NCI-H1694 (cell line): ENCODE data around the gene TMEM187.

Experiments
- DNase-seq: peaks from one replicate; lab custom pipeline; 2025; lab: John Stamatoyannopoulos, UW

Gene TMEM187

DNA sequence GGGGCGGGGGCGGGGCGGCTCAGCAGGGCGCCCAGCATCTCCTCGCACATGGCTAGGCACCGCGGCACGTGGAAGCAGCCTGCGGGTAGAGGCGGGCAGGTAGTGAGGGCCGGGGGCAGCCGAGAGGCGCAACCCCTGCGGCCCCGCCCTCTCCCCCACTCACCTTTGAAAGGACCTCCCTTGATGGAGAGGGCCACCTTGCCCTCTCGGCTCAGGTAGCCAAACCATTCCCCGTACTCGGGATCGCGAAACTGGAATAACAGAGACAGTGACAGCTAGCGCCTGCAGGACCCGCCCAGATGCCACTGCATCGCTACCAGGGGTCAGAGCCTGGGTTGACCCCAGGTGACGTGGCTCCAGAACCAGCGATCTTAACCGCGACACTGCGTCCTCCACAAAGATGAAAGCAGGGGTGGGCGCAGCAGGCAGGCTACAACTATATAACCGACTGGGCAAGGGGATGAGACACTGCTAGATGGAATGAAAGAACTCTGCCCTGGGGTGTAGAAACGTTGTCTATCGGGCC is 37.2 kb upstream of the TMEM187 start:
- DNase-seq, result no peak

DNA sequence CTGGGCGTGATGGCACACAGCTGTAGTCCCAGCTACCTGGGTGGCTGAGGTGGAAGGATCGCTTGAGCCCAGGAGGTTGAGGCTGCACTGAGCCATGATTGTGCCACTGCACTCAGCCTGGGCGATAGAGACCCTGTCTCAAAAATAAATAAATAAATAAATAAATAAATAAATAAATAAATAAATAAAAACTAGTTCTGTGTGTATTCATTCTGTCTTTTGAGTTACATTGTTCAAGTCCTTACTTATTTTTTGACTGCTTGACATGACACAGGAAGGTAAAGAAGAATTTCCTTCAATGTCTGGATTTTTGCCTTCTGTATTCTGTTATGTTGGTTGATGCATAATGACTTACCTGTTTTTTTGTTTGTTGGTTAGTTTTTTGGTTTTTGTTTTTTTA is 35.5 kb upstream of the TMEM187 start:
- DNase-seq, result no peak

DNA sequence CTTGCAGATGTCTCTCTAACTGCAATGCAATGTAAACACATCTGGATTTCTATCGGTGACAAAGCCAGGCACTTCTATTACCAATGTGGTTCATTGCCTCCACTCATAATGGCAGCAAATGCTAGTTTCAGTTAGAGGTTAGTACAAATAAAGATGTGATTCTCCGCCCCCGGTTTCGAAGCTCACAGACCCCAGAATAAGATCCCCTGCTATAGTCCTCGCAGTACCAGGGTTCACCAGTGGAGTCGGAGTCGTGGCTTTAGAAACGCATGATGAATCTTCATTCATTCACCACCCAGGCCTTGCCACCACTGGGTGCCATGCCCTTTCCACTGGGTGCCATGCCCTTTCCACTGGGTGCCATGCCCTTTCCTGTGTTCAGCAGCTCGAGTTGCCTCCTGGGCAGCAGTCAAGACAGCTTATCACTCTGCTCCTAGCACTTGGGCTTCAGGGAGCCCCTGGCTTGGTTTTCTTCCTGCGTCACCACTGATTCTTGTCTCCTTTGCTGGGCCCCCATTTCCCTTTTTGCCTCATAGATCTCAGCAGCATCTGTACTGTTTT is 34.2 kb upstream of the TMEM187 start:
- DNase-seq, result no peak

DNA sequence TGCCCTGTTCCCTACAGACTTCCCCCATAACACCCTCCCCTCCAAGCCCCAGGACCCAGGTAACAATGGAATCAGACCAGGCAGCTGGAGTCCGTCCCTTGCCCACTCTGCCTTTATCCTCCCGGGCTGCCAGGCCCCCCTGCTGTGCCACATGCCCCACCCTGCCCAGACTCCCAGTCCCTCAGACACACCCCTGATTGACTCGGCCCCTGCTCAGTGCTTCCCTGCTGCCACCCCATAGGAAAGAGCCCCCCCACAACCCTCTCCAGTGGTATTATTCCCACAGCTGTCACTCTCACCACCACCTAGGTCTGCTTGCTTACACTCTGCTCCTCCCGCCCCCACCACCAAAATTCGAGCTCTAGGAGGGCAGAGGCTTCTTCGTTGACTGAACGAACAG is 33.0 kb upstream of the TMEM187 start:
- no peak for DNase-seq

DNA sequence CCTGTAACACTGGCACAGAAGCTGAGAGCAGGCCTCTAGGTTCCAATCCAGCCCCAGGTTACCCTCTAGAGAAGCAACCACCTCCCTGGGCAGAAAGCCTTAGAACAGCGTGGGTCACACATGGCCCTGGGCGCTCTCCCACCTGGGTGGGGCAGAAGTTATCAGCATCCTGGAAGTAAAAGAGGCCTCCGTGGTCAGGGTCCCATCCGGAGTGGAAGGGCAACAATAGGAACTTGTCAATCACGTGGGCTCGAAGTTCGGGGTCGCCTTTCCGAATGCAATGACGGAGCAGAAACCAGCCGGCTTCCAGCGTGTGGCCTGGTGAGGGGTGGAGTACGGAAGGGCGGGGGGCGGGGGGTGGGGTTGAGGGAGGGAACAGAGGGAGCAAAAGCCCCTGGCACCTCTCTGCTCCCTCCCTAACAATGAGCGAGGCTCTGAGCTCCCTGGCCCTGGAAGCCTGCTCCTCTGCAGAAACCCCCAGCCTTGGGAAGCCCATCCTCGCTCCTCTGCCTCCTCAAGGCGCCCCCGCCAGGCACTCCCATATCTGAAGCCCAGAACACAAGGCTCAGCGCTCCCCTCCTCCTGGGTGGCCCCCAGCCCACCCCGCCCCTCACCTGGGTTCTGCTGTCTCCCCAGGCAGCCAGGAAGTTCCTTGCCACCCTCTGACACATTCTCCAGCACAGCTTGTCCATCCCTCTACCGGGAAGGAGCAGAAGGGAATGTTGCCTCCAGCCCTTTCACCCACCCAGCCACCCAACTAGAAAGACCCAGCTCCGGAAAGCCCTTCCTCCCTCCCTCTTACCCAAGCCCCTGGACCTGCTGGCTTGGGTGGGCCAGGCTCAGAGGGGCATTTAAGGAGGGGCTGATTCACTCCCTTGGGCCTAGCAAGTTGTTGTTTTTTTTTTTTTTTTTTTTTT is 31.0 kb upstream of the TMEM187 start:
- DNase-seq, result no peak

DNA sequence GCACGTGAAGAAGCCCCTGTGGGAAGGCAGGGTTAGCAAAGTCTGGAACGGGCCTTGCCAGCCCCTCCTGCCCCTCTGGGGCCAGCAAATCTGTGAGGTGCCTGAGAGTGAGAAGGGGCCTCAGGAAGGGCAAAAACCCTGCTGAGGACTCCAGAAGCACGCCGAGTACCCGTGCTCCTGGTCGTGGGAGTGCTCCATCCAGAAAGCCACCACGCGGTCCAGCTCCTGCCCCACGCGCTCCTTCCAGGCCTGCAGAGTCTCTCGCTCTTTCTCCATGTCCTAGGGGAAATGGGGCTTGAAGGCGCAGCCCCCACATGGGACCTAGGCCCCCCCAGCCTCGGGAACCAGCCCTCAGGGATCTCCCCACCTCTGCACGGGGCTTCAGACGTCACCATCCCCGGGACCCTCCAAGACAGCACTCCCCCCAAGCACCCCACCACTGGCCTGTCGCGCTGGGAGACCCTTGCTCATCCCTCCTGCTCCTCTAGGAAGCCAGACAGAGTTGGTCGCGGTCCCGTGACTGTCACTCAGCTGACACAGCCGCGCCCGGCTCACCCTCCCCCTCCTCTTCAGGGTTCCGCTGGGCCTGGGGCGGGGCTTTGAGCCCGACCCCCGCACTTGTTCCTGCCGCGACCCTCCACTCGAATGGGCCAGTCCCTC is 28.3 kb upstream of the TMEM187 start, which contains the start of gene RENBP:
RENBP (minus strand) TSS at position 504 of the 660 bp plus-strand sequence; CDS start at position 471, 33 bp downstream.
- no peak for DNase-seq

DNA sequence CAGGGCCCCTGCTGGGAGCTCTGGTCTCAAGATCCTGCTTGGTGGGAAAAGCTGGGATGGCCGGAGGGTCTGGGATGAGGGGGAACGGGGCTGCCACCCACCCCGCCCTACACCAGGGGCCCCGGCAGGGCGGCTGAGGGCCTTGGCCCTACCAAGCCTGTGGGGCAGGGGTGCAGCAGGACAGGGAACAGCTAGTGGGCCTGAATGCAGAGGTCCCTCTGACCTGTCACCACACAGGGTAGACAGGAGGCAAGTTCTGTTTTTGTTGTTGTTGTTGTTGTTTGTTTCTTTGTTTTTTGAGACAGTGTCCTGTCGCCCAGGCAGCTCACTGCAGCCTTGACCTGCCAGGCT is 27.8 kb upstream of the TMEM187 start:
- no peak for DNase-seq

DNA sequence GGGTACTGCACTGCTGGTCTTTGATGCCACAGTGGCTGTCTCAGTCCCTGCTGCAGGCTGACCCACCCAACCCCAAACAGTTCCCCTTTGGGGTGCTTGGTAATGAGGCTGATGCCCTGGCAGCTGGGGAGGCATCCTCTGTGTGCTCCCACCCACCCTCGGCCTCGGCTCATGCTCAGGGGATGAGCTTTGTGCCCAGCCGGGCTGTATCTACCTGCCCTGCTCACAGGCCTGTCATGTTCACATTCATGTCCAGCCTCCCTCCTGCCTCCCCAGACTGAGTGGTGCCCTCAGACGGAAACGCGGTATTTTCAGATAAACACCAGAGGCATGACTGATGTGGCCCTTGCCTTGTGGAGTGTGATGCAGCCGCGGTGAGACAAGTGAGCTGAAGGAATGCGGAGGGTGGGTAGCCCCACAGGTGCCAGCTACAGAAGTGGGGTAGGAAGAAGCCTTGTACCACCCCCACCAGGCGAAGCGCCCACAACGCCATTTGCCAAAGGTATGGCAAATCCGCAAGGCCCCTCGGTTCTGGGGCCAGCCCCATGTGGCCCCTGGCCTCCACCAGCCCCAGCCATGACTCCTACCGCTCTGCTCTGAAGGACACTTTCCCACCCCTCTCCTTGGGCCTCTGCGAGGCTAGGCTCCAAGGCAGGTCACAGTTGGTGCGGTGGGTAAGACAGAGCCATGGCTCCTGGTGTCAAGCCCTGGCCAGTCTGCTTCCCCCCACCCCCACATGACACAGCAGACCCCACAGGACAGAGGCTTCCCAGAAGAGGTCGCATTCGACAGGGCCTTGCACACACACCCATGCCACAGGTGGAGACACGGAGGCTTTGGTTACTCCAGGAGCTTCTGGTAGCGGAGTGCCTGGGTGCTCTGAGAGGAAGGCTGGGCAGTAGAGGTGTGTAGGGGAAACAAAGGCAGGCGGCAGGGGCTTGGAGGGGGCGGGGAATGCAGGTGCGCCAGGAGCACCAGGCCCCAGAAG is 26.3 kb upstream of the TMEM187 start:
- no peak for DNase-seq

DNA sequence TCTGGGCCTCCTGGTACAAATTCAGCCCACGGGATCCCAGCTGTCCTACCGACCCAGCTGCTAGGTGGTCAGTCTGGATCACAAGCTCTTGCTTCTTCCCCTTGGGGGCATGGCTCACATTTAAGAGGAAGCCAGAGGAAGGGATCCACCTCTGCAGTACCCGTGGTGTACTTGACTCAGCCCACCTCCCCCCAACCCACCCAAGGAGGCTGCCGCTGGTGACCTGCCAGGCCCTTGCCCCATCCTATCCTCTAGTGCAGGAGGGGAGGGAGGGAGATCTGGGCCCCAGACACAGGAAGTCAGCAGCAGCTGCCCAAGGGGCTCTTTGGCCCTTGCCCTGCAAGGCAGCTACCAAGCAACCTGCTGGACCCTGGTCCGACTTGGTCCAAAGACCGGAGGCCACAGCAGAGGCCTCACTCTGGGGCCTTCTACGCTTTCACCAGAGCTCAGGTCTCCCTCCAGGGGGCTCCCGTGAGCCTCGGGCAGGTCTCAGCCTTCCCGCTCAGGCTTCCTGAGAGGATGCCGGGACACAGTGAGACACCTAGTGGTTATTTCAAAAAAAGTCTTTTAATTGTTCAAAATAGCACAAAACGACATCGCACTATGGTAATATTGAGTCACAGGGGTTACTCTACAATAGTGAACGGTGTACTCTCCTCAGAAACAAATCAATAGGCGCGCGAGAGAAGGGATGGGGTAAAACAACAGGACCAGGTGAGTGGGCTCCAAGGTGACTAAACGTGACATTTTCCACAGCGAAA is 25.4 kb upstream of the TMEM187 start:
- DNase-seq, result peak; percentile 81

DNA sequence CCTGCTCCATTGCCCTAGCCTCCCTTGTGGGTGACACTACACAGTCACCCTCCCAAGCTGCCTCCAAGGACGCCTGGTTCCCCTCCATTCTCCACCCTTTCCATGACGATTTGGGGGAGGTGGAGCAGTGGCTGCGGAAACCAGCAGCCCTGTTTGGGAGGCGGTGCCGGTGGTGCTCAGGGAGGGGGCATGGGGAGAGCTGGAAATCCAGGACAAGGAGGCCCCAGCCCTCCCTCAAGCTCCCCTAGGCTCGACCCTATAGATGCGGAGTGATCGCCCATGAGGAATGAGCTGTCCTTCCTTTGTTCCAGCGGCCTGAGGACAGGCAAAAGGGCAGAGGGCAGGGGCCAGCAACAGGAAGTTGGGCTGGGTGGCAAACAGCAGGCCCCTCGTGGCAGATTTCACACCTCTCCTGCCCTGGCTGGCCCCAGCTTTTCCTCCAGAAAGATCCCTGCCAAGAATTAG is 24.5 kb upstream of the TMEM187 start:
- DNase-seq, result no peak

DNA sequence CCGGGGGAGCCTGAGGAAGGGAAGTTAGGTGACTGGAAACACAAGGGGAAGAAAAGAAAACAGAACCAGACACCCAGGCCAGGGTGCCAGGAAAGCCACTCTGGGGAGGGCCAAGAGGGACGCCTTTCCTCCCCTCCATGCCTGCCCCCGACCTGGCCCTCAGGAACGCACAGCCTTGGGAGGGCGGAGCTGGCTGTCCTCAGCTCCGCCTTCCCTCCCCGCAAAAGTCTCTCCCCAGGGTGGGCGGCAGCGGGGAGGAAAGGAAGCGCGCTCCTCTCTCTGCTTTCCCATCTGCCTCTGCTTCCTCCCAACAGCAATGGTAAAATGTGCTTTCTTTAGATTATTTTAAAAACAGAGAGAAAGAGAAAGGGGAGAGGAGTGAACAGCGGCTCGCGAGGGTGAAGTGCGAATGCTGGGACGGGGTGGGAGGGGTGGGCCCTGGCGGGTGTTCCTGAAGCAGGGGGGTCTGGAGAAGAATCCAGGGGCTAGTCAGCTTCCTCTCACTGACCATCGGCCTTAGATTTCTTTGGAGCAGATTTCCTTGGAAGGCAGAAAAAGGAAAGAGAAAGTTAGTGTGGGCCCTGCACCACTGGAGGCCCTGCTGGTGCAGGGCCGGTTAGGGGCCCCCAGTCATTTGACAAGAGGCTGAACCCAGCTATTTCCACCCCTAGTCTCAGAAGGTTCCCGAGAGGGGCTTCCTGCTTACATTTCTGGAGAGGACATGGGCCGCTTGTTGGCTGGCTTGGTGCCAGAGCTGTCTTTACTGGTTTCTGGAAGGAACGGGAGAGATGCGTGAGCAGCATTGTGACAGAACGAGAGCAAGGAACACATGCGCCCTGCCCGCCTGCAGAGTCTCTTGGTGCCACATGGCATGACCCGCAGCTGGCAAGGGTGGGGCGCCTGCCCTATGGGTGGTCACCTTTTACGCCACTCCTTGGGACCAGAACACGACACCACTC is 23.4 kb upstream of the TMEM187 start:
- no peak for DNase-seq

DNA sequence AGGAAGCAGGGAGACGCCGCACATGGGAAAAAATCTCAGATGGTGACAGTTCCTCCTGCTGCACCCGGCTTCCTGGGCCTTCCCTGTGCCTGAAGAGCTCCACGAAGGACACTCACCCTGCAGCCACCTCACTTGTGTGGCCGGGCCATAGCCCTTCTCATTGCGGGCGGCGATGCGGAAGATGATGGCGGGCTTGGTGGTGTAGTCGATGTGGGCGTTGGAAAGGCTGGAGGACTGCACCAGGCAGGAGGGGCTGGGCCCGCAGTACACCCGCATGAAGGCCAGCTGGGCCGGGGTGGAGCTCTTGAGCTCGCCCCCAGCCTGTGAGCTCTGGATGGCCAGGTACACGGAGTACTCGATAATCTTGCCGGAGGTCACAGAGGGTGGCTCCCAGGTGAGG is 22.4 kb upstream of the TMEM187 start:
- DNase-seq, result no peak

DNA sequence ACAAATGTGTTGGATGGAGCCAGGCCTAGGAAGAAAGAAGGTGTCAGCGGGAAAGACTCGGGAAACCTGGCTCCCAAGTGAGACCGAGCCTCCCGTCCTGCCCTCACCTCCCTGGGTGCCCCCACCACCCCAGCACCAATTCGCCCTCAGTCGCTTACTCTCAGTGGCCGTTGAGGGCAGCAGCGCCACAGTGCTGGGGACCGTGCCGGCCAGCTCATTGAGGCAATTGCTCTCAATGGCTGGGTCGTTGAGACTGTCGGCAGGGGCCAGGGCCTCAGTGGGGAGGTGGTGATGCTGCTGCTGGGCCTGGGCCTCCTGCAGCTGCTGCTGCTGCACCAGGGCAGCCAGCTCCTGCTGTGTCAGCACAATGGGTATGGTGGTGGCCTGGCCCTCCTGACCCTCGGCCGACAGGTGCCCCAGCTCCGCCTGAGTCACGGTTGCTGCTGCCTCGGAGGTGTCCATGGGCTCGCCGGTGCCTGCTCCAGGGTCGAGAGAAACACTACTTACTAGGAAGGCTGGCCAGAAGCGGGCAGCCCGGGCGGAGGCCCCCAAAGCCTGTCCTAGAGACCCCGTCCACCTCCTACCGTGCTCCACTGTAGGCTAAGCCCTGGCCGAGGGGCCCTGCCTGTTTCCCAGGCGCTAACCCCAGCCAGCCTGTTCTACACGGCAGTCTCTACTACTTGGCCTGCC is 20.7 kb upstream of the TMEM187 start:
- DNase-seq, result no peak

DNA sequence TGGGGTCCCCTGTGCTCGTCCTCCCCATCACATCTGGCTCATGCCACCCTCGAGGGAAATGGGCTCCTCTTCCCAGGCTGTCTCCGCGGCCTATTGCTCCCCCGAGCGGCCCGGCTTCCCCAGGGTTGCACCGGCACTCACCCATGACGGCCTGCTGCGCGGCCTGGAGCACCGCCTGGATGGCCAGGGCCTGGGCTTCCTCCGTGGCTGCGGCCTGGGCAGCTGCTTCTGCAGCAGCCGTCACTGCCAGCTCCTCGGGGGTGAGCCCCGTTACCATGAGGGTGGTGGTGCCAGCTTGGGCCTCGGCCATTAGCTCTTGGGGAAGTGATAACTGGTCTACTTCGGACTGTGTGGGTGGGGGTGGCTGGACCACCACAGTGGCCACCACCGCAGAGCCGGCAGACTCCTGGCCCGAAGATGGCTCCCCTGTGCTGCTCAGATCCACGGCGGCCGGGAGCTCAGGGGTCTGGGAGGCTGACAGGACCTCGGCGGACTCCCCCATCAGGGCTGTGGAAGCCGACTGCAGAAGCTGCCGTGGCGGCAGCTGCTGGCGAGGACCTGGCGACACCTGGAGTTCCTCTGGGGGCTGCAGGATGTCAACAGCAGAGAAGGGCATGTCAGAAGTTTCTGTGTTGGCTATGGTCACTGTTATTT is 20.1 kb upstream of the TMEM187 start:
- DNase-seq, result no peak

DNA sequence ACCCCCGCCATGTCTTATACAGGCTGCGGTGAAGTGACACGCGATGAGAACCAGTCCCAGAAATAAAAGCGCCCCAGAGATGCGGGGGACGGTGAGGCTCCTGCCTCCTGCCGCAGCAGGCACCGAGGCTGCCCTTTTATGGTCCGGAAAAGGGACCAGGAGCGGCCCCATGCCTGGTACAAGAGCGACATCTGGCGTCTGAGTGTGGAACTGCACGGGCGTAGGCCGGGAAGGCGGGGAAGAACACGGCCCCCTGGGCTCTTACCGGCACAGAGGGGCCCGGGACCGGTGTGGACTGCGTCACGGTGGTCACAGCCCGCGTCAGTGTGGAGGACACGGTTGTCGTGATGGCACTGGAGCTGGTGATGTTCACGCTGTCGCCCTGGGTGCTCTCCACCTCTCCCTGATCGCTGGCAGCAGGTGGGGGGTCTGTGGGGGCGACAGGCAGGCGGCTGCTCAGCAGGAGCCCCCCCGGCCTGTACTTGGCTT is 19.2 kb upstream of the TMEM187 start:
- peak; percentile 70 for DNase-seq

DNA sequence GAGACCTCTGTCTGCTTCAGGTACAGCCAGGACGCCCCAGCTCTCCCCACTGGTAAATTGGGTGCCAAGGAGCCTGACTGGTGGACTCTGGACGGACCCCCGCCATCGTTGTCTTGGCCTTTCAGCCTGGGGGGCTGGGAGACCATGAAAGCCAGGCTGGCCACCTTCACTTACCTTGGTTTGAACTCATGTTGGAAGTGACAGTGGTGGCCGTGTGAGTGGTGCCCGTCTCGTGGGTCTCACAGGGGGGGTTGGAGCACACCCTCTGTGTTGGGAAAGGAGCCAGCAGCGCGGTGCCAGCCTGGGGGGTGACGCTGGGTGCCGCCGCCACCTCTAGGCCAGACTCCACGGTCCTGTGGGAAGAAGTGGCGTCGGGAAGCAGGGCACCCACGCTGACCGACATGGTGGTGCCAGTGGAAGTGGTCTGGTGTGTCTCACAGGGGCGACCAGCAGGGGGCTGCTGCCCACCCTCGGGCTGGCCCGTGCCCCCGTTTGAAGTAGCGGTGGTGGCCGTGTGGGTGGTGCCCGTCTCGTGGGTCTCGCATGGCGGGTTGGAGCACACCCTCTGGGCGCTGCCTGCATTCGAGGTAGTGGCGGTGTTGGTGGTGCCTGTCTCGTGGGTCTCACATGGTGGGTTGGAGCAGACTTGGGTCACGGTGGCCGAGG is 18.5 kb upstream of the TMEM187 start:
- no peak for DNase-seq

DNA sequence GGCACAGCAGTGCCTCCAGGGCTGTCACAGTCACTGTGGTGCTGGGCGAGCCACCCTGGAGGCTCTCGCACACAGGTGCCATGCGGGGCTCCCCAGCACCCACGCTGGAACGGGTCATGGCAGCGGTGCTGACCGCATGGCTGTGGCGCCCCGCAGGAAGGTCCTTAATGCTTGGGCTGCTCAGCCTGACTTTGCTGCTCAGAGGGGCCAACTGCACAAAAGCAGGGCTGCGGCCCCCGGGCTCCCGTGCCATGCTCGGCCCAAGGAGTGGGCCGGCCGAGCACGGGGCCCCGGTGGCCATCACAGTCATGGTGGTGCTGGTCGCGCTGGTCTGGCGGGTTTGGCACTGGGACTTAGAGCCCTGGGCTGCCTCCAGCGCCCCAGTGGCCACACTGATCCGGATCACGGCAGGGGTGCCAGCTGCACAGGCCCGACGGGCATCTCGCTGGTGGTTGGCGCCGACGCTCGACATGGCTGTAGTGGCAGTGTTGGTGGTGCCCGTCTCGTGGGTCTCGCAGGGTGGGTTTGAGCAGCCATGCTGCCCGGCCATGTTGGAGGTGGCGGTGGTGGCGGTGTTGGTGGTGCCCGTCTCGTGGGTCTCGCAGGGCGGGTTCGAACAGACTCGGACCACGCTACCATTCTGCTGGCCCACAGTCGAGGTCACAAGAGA is 17.9 kb upstream of the TMEM187 start:
- DNase-seq, result no peak
